Right ventricle myocardium inferior (tissue), 1 donor: Measurements from ENCODE around the gene SMC2. TPM values are rescaled to one million over a fixed set of nuclear protein-coding genes. Genes with fewer than 3 reads are reported as not detected.

Source experiments
- ATAC-seq: fragments of 200-7000 bp; cut with Tn5 transposase; one replicate; pipeline ENCODE4 v1.9.1; 2020; ENCODE audit warnings: mild to moderate bottlenecking, moderate library complexity
- DNase-seq: peaks from one replicate; pipeline ENCODE4 v3.0.0; 2021; ENCODE audit errors: missing footprints
- intact Hi-C: fragments of 100-400 bp; cut with DNase I; formaldehyde crosslinking; loops from one replicate; pipeline ENCODE4 v1.11.0; 2022
- long read RNA-seq: library from polyadenylated mRNA; unstranded; transcript quantifications from one replicate; pipeline ENCODE4 v2.0.0, GENCODE V29; 2021
- total RNA-seq: library from RNA; stranded (reverse); fragmentation: NEBNext Ultra II Directional; extraction: Animal tissue kit (Norgen Biotek cat#: 25700); gene quantifications from one replicate; pipeline ENCODE4 v1.2.1, GENCODE V29; 2021
- donor health status: DM: no; HTN: yes; CAD: no; lungs with severe emphysema.

SMC2 gene
- 9.0 TPM for total RNA-seq
- long read RNA-seq, partial matches to known transcripts: 1 of 3 reads
- long read RNA-seq, other reads (novel, unspliced or antisense): 2 of 3 reads

DNA sequence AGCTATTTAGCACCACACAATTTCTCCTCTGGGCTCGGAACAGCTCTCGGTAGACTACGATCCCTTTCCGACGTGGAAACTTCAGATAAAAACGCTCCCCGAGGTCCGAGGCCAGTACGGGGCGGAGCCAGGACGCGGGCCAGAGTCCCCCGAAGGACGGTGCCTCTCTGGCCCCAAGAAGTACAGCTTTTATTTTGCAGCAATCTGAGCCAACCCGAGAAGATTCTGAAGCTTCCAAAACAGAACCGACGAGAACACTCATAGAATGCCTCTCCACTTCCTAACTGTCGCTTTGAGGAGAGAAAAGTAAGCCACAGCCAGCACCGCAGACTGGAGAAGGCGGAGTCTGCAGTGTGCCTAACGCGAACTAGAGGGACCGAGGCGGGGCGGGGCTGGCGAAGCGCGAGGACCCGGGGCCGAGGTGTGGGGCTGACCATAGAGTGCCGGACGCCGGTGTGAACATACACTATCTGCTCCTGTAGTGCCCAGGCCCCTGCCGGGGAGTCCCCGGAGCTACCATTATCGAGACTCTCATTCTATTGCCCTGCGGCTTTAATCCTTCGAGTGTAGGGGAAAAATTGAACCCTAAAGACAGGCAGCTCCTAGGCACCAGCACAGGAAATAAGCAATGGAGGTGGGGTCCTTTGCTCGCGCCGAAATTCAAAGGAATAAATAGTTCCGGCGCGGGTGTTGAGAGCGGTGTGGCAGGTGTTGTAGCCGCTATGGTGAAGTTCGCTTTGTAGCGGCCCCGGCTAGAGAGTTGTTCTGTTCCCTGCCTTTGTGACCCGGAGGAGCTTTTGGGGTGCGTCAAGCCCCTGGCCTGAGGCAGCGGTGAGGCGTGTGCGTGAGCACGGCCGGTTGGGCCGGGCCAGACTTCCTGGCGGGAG lies at the start of gene SMC2:
TSS of gene SMC2 (plus strand) at position 663 of the 887 bp plus-strand sequence. CDS start 1,076 bp downstream, outside the sequence.
- intact Hi-C loops: loop anchor here (5.0 kb wide), 1 partner anchor 653 kb away; the partner anchor contains the start of gene NIPSNAP3A
- DNase-seq: peak; percentile 96
- ATAC-seq: peak; percentile 97

DNA sequence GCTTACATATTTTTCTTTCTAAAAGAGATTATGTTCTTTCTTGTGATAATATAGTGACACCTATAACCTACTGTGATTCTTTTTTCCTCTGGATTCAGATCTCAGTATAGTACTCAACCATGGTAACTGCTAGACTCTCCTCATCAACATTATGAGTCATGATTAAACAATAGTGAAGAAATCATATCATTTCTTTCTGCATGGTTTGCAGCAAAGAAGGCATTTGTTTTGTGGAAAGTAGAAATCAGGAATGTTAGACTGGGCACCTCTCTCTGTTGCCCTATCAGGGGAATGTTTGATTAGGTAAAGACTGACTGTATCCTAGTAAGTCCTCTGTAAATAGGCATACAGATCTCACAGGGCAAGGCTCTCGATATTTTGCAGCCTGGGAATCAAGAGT lies 25.6 kb upstream of the SMC2 start:
- ATAC-seq: no peak
- intact Hi-C loops: no loop called here
- DNase-seq: no peak

DNA sequence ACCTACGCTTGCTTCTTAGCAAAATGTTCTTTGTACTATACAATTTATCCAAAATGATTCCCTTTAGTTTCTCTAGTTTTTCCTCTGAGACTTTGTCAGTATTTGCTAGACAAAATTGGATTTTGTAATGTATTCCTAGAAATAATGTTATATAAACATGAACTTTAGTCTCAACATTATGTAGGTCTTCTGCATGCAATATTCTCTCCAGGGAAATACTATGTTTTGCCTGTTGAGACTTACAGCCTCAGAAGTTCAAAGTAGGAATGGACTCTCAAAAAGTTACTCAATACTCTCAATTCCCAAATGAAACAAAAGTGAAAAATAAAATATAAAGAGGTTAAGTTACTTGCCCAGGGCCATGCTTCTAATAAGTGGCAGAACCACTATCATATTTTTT lies 24.8 kb upstream of the SMC2 start:
- intact Hi-C loops: no loop called here
- no peak for DNase-seq
- no peak for ATAC-seq

DNA sequence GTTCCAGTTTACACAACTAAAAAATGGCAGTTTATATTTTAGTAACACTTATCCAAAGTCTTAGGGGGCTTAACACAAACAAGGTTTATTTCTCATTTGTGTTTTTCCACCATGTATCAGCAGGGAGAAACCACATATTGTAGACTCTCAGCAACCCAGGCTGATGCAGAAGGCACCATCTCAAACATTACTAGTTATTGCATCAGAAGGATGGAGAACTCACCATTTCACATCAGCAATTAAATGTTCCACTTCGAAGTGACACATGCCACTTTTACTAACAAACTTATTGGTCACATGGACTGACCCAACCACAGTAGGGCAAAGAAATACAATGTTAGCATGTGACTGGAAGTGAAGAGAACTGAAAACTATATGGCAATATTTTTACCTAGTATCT lies 22.5 kb upstream of the SMC2 start:
- intact Hi-C loops: loop anchor here (10.0 kb wide), 1 partner anchor 1887 kb away; no protein-coding TSS in a partner anchor
- DNase-seq: no peak
- no peak for ATAC-seq

DNA sequence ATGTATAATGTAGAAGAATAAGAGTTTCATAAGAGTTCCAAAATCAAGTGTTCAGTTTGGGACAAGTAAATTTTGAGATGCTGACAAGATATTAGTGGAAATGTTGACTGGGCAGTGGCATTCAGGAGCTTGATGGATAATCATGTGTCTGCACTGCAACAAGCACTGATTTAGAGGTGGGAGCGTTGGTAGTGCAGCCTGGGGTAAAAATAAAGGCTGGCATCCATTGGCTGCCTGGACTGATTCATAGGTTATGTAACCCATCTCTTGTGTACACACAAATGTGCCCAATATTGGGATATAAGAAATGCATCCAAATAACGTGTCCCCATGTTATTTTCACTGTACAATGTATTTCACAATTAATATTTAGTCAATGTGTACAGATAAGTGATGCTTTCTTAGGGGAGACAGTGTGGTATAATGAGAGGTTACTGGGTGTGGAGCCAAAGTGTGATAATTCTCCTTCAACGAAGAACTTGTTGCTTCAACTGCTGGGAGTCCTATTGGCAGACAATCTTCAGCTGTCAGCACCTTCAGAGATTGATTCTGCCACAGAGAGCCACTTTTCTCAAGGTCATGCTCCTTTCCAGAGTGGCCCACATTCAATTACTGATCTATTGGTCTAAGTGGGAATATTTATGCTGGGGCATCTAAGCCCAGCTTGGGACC lies 20.9 kb upstream of the SMC2 start:
- ATAC-seq (peak; percentile 76), DNase-seq (no peak)
- intact Hi-C loops: loop anchor here (10.0 kb wide), 1 partner anchor 1888 kb away; no protein-coding TSS in a partner anchor

DNA sequence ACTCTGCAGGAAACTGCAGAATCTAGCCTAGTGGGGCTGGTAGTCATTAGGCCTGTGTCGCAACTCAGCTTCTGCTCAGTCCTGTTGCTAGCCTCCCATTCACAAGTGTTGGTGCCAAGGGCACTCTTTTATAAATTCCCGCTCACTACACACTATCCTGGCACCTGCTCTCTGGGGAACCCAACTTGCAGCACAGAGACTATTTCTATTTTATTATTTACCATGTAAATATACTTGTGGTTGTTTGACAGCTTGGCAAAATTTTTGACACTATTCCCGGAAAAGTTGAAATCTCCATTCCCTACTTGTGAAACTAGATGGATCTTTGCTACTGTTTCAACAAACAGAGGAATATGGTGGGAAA lies 20.4 kb upstream of the SMC2 start:
- DNase-seq: no peak
- ATAC-seq: peak; percentile 71
- intact Hi-C loops: loop anchor here (10.0 kb wide), 1 partner anchor 1889 kb away; no protein-coding TSS in a partner anchor

DNA sequence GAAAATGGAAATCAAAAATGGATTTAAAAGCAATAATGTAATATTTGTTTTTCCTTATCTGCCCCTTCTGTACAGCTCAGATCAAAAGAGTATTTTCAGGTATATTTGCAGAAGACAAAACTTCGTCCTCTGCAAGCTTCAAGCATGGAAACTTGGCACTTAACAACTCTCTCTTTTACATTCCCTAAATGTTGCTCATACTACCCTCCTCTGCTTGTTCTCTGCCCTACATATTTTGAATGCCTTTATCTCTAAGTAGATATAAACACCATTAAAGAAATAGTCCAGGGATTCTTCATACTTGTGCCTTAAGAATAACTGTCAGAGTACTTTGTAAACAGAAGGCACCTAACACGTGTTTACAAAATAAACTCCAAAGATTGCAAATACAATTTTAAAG lies 19.2 kb upstream of the SMC2 start:
- ATAC-seq (peak; percentile 67), DNase-seq (no peak)
- intact Hi-C loops: loop anchor here (10.0 kb wide), 1 partner anchor 1890 kb away; no protein-coding TSS in a partner anchor

DNA sequence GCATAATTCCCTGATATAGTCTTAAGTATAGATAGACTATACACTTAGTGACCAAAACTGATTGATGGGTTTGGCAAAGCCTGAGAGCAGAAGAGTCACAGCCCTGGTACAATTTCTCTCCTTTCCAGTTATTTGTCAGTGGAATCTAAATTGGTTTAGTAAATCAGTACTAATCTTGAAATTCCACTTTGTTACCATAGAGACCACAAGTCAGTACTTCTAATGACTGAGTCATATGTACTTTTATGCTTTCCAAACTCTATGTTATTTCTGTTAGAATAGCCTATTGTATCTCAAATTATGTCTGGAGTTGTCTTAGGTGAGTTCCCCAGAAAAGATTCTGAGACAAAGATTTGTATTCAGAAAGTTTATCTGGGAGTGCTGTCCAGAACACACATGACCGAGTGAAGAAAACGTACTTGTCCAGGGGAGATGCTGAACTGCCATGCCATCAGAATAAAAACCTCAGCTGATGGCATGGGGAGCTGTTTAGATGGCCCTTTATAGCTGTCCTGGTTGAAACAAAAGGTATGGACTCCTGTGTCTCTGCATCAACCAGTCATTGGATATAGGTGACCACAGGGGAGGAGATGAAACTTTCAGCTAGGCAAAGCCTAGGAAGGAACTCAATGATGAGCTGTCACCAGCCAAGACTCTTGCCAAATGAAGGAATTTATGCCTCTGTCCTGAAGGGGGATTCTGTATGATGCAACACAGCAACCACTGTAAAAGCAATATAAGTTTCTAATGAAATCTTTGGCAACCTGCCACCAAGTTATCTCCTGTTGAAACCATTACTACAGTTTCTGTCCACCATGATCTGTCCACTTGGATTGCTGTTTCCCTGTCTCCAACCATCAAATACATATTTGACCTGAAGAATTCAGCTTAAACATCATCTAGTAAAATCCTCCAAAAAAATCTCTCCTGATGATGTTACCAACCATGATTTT lies 18.0 kb upstream of the SMC2 start:
- DNase-seq (no peak), ATAC-seq (no peak)
- intact Hi-C loops: loop anchor here (10.0 kb wide), 1 partner anchor 1891 kb away; no protein-coding TSS in a partner anchor

DNA sequence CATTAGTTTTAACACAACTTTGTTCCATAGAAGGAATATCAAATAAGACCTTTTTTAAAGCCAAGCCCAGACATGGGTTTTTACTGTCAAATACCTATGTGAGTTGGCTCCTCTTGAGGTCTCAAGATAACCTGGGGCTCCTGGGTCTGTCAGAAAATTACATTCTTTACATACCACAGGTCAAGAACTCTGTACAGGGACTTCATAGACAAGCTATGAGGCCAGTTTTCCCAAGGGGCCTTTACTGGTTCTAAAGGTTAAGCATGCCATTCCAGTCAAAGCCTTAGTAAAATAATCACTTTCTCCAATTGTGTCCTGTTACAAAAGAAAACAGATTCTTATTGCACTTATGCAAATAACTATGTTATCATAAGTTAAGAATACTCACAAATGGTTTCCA lies 15.5 kb upstream of the SMC2 start:
- no peak for ATAC-seq
- intact Hi-C loops: loop anchor here (10.0 kb wide), 1 partner anchor 1894 kb away; no protein-coding TSS in a partner anchor
- DNase-seq: no peak

DNA sequence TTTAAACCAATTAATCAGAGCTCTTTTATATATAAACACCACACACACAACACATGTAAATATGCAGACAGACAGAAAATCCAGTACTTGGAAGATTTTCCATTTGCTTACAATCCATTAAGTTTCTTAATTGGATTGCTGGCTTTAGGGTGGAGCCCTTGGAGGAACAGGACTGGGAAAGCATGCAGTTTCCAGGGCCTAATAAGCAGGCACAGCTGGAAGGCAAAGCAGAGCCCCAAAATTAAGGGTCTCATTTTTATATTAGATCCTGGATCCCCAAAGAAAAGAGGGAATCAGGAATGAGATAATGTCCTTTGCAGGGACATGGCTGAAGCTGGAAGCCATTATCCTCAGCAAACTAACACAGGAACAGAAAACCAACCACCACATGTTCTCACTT lies 13.1 kb upstream of the SMC2 start:
- no peak for DNase-seq
- no peak for ATAC-seq
- intact Hi-C loops: no loop called here

DNA sequence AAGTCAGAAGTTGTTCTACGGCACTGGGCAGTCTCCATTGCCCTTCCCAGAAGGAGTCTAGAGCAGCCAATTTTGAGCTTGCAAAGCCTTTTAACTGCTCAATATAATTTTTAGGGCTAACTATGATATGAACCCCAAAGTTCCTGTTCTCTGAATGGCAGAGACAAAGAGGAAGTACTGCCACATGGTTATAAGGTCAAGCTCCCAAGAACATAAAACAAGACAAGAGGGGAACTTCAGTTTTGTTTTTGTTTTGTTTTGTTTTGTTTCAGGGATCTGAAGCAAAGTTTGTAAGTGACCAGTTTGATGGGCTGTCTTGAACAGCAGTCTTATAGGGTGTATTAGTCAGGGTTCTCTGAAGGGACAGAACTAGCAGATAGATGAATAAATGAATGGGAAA lies 11.9 kb upstream of the SMC2 start:
- intact Hi-C loops: no loop called here
- ATAC-seq (no peak), DNase-seq (no peak)

DNA sequence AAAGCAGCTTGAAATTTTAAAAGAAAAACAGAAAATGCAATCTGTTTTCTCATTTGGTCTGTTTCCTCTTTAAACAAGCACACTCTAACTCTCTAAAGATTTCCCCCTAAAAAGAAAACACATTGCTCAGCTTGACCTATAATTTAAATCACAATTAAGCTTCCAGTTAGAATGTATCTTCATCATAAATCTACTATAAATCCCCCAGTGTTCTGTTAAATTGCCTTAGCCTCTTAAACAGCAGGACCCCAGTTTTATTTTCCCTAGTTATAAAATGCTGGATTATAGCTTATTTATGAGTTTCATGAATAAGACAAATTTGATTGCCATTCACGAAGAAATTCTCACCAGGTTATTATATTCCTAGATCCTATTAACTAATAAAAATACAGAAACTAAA lies 8.6 kb upstream of the SMC2 start:
- DNase-seq: no peak
- ATAC-seq: no peak
- intact Hi-C loops: no loop called here

DNA sequence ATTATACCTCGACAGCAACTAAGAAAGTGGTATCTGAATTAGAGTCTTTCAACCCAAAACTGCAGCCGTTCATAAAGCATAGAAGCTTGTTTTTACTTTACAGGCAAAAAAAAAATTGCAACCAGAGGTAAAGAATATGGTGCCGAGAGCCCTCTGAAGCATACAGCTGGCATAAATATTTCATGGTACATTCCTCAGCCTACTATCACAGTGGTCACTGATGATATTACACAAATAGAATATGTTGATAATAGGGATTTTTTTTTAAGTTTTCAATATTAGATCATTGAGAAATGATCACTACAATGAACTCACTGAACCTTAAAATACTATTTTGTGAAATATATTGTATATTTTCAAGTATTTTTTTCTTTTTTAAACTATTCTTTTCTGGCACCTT lies 6.2 kb upstream of the SMC2 start:
- ATAC-seq (no peak), DNase-seq (no peak)
- intact Hi-C loops: no loop called here

DNA sequence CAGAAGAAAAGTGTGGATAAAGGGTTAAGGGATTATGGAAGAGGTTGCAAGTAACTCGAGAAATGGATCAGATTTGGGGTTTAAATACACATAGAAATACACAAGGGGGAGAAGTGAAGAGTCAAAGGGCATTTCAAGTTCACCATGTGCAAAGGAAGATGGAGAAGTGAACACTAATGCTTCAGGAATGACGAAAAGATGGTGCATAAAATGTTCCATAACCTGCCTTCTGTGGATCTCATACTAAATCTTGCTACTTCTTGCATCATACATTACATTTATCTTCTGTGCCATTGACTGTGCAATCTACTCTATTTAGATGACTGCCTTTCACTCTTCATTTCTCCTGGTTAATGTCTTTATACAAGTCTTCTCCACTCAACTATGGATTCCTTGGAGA lies 5.7 kb upstream of the SMC2 start:
- intact Hi-C loops: no loop called here
- no peak for ATAC-seq
- no peak for DNase-seq

DNA sequence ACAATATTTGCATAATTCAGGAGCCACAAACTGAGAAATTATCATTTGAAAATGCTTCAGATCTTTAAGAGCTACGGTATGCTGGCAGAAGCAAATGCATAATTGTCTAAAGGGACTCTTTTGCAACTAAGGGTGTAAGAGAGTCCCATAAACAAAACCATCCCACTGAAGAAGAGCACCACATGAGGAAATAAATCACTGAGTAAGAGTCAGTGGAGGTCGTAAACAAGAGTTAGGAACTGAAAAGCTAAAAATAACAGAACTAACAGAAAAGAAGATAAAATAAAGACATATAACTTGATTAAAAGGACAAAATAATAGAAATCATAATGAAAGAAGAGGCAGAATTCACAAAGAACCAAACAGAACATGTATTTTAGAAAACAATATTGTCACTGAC lies 3.5 kb upstream of the SMC2 start:
- ATAC-seq: no peak
- intact Hi-C loops: loop anchor here (5.0 kb wide), 1 partner anchor 657 kb away; the partner anchor contains the start of gene NIPSNAP3A
- DNase-seq: no peak

DNA sequence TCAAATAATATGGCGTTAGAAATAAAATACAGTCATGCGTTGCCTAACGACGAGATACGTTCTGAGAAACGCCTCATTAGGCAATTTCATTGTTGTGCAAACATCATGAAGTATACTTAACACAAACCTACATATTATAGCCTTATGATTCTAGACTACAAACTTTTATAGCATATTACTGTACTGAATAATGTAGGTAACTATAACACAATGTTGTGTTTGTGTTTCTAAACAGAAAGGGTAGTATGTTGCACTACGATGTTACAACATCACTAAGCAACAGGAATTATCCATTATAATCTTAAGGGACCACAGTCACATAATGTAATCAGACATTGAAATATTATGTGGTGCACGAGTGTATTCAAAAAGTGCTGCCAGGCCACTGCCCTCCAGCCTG lies 3.0 kb upstream of the SMC2 start:
- intact Hi-C loops: loop anchor here (5.0 kb wide), 1 partner anchor 656 kb away; the partner anchor contains the start of gene NIPSNAP3A
- DNase-seq: no peak
- ATAC-seq: no peak

DNA sequence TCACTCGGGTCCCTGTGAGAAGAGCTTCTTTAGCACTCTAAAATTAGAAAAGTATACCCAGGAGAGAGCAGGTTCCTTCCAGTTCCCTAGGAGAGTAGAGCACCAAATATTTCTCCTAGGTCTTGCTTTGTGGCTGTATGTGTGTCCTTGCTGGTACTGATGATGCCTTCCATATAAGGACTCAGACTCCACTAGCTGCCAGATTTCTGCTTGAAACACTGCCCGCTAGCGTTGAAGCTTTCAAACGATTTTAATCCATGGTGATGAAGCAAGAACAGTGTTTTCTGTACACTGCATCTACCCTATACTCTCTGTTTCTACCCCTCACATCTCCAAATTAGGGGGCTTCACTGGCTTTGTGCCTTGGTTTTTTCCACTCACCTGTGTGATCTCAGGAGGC lies 2.4 kb upstream of the SMC2 start:
- intact Hi-C loops: loop anchor here (5.0 kb wide), 1 partner anchor 656 kb away; the partner anchor contains the start of gene NIPSNAP3A

DNA sequence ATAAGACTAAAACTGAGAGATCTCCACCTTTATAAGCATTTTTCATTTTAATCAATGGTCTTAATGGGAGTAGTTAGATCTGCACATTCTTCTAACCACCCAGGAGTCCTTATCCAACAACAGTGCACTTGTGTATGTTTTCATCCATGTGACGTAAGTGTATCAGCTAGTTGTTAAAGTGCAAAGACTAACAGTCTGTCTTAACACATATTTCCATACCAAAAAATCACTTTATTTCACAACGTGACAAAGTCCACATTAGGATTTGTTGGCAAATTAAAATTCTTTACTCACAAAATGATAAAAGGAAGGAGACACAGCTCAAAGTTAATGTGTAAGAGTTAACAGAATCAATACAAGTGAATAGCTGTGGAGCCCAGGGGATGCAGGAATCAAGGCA lies 1.9 kb upstream of the SMC2 start:
- intact Hi-C loops: loop anchor here (5.0 kb wide), 1 partner anchor 655 kb away; the partner anchor contains the start of gene NIPSNAP3A

More for the DNA sequence above, 2.4 kb upstream of the SMC2 start:
- ATAC-seq: peak; percentile 54
- no peak for DNase-seq

More for the DNA sequence above, 1.9 kb upstream of the SMC2 start:
- ATAC-seq (no peak), DNase-seq (no peak)
